ENCODE data around the gene PEPD.

Gene PEPD

DNA sequence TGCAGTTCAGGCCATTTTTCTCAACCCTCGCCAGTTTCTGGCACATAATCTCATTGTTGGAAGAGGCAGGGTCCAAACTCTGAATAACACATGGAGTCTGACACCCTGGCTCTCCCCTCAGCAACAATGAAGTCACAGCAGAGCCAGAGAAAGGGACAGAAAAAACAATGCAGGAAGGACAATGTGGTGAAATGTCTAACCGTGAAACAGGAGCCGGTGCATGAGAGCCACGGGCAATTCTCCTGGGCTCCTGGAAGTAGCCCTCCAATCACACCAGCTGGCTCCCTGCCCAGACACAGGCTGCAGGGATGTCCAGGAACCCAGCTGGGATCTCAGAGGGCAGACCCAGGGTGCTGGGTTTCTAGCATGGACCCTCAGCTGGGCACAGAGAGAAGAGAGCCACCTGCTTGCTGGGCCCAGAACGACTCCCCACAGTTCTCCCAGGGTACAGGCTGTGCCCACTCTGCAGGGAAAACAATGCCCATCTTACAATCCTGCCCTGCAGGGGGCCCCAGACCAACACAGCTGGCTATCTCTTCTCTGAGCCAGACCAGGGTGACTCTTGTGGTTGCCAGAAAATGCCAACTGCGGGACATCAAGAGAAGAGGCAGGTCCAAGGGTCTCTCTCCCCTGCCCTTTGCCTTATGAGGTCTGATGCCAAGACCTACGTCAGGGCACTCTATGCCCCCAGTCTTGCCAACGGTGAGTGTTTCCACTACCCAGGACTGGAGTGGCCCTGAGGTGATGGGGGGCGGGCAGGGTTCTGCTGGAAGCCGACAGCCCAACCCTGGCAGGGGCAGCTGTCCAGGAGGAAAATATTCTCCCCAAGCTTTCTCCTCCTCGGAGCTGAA is 83.5 kb downstream of the PEPD start:
- DNase-seq (ENCODE audit: low read depth): no peak

- DNase-seq (ENCODE audit: low read depth): no peak
These were observed 84.2 kb downstream of the PEPD start for GRCh38 chr19:33437393-33437820.

DNA sequence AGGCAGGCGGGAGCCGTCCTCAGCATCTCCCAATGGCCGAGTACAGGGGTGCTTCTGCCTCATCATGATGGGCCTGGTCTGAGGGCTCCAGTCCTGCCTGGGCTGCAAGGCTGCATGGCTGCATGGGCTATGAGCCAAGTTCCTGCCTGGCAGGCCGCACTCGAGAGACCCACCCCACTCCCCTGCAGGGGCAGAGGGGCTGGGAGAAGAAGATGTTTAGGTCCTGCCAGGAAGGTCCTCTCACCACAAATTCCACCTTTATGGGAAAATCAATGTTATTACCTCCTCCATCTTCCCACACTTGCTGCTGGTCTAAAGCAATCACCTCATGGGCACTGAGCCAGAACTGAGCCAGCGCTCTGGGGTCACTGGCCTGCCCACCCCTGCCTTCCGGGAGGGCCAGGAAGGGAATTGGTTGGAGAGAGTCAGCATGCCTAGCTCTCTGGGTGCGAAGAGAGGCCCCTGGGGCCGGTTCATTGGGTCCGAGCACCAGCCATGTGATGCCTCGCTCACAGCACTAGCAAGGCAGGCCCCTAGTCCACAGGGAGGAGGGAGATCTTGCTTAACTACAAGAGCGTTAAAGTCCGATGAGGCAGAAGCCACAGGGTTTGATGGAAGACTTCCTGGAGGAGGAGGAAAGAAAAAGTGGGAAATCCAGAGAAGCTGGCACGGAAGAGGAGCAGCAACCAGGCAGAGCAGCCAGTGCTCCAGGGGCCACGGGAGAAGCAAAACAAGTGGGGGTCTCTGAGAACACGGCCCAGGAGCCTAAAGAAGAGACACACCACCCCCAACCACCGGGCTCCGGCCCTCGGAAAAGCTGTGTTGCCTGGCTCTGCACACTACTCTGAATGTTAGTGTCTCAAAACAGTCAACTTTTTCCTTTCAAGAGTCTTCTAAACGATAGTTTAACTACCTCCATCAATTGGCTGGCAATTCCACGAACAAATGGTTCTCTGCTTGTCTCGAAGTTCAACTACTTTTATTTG is 84.9 kb downstream of the PEPD start:
- DNase-seq (ENCODE audit: low read depth): no peak

DNA sequence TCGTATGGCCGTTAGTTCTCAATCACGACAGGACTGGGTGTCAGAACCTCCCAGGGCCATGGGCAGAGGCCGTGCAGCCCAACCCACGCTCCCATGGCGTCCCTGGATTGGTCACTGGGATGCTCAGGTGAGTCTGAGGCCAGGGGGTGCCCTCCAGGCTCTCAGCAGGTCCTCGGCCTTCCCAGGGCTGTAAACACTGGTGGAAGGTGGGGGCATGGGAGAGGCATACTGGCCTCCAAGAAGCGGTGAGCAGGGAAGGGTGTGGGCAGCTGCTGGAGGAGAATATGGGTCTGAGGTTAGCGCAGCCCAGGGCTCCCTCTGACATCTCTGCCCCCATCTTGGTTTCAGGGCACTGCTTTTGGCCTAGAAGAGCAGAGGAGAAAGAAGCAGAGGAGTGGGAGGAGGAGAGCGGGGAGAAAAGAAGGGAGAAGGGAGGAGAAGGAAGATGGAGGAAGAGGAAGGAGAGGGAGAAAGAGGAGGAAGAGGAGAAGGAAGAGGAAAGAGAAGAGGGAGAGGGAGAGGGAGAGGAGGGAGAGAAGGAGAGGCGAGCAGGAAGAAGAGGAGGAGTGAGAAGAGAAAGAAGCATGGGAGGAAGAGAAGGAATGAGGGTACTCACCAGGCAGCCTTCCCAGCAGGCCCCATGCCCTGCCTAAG is 85.8 kb downstream of the PEPD start:
- DNase-seq (ENCODE audit: low read depth): no peak

- DNase-seq (ENCODE audit: low read depth): no peak
These were observed 86.5 kb downstream of the PEPD start for GRCh38 chr19:33434886-33435705.

- DNase-seq (ENCODE audit: low read depth): no peak
These were observed 87.3 kb downstream of the PEPD start for GRCh38 chr19:33434069-33434885.

GRCh38 chr19:33432446-33433170 is 89.0 kb downstream of the PEPD start:
- DNase-seq (ENCODE audit: low read depth): no peak

GRCh38 chr19:33432015-33432414 is 89.6 kb downstream of the PEPD start:
- no peak for DNase-seq (ENCODE audit: low read depth)

DNA sequence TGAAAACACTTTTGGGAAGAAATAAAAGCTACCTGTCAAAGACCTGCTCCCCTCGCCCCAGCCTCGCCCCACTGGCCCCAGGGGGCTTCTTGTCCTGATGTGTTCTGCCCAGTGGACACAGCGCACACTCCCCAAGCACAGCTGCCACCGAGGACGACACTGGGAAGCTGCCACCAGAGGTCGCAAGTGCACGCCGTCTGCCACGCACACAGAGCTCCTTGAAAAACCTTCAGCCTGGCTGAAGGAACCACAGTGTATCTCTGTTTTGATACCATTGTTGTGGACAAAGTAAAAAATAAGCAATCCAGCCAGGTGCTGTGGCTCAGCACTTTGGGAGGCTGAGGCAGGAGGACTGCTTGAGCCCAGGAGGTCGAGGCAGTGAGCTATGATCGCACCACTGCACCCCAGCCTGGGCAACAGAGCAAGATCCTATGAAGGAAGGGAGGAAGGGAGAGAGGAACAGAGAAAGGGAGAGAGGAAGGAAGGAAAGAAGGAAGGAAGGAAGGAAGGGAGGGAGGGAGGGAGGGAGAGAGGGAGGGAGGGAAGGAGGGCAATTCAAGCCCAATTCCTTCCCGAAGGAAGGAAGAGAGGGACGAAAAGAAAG is 90.8 kb downstream of the PEPD start:
- DNase-seq (ENCODE audit: low read depth): no peak

DNA sequence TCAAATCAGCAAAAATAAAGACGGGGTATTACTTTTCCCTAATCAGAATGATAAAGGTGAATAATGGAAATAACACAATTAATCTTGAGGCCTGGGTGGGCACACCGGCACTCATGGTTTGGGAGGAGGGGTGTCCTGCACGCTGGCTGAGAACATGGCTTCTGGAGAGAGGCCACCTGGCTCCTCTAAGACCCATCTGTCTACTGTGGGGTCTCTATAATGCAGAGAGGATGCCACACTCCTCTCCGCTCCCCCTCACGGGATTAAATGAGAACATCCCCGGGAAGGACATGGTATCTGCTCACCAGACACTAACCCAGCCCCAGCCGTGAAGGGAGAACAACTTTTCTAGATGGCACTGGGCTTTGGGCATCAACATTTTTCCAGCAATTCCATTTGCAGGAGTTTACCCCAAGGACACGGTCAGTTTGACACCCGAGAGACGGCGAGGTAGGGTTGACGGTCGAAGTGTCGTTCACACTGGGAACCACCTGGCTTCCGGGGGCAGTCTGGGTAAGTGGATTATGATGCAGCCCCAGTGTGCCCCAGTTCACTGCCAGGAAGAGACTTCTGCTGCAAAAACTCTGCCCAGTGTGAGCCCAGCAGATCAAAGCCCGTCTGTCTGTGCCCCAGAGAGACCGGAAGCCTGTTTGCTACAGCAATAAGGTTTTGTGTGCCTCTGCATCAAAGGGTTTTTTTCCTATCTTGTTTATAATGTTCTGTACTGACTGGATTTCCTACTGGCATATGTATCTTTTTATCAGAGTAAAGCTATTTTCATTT is 91.5 kb downstream of the PEPD start:
- no peak for DNase-seq (ENCODE audit: low read depth)

DNA sequence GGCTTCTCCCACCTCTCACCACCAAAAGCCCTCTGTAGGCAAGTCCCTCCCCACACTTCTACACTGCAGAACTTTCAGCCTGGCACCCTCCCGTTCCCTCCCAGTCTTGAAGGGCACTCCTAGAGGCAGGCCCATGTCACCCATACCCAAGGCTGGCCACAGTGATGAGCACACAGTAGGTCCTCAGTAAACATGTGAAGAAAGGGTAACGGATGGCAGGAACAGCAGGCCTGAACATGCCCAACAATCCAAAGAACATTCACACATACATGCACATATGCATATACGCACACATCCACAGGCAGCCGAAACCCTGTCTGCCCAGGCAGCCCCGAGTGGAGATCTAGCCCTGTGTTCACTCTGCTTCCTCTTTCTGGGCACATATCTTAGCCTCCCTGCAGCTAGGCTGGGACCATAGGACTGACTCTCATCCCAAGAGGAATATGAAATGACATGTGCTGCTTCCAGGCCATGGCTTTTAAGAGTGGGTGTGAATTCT is 92.9 kb downstream of the PEPD start:
- DNase-seq (ENCODE audit: low read depth): no peak

- DNase-seq (ENCODE audit: low read depth): no peak
These were observed 93.6 kb downstream of the PEPD start for GRCh38 chr19:33427801-33428626.

- DNase-seq (ENCODE audit: low read depth): no peak
These were observed 94.8 kb downstream of the PEPD start for GRCh38 chr19:33426621-33427361.

- DNase-seq (ENCODE audit: low read depth): no peak
These were observed 97.4 kb downstream of the PEPD start for GRCh38 chr19:33424181-33424580.

DNA sequence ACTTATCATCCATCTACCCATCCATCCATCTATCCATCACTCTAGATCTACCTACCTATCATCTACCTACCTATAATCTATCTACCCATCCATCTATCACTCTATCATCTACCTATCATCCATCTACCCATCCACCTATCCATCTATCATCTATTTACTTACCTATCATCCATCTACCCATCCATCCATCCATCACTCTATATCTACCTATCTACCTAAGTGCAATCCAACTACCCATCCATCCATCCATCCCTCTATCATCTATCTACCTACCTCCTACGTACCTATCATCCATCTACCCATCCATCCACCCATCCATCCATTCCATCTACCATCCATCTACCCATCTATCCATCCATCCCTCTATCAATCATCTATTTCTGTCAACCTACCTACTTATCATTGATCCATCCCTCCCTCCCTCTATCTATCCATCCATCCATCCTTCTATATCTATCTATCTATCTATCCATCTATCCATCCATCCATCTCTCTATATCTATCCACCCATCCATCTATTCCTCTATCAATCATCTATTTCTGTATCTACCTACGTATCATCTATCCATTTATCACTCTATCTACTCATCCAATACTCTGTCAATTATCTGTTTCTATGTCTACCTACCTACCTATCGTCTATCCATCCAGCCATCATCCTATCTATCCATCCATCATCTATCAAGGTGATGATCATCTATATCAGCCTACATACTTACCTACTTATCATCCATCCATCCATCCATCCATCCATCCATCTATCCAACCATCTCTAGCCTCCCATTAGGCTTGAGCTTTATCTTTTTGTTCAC is 99.0 kb downstream of the PEPD start:
- DNase-seq (ENCODE audit: low read depth): no peak

- DNase-seq (ENCODE audit: low read depth): no peak
These were observed 100.2 kb downstream of the PEPD start for GRCh38 chr19:33421368-33421767.

Measured in HS-5 (cell line).